ENCODE results near the gene SLC25A44.

Gene SLC25A44

GRCh38 chr1:156244126-156244525, 50.2 kb downstream of the SLC25A44 start:
- no peak for DNase-seq

DNA sequence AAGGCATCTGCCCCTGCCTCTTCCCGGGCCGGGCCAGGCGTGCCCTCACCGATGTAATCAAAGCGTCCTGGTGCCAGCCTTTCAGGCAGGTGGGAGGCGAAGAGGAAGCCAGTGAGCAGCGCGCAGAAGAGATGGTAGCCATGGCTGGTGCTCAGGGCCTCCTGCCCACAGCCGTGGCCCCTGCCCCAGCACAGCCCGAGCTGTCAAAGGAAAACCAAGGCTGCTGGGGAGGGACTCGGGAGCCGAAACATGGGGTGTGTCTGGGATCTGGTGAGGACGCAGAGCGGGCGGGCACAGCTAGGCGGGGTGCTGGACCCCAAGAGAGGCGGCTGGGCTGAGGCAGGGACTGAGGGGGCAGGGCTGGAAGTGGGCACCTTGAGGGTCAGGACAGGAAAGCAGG, 50.8 kb downstream of the SLC25A44 start:
- no peak for DNase-seq

- DNase-seq = peak; percentile 26
Observed at GRCh38 chr1:156245451-156246232, 51.7 kb downstream of the SLC25A44 start.

- no peak for DNase-seq
Observed at GRCh38 chr1:156246241-156246780, 52.4 kb downstream of the SLC25A44 start.

GRCh38 chr1:156246781-156247459, 53.0 kb downstream of the SLC25A44 start:
- no peak for DNase-seq

GRCh38 chr1:156247460-156248322, 53.8 kb downstream of the SLC25A44 start, which contains the start of gene PAQR6:
PAQR6 (minus strand) TSS chr1:156248056; CDS start chr1:156246731, 1,325 bp downstream.
- no peak for DNase-seq

DNA sequence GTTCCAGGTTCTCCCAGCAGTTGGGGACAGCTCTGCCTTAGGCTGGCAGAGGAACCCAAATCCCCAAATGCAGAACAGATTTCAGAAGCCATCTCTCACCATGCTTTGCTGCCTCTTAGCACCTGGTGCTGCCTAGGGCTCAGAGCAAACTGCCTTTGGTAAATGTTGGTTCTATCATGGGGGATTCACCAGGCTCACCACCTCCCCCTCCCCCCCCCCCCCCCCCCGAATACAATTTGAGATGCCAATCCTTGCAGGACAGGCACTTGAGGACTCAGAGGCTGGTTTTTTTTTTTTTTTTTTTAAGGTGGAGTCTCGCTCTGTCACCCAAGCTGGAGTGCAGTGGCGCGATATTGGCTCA, 54.4 kb downstream of the SLC25A44 start:
- no peak for DNase-seq

GRCh38 chr1:156249593-156249992, 55.7 kb downstream of the SLC25A44 start:
- no peak for DNase-seq

DNA sequence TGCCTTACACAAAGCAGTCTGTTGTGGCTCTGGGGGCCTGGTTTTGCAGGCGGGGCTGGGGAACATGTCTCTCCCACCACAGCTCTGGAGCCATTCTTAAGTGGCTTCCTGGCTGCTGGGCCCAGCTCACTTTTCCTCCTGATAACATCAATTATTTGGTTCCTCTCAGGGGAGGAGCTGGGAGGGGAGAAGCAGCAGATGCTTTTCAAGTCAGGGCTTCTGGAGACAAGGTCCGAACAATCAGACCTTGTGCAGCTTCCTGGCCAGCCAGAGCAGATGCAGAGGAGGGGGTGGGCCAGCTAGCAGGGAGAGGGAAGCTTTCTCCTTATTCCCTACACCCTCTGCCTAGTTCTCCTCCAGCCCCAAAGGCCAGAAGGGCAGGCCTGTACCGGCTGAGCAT, 57.6 kb downstream of the SLC25A44 start:
- DNase-seq = no peak

DNA sequence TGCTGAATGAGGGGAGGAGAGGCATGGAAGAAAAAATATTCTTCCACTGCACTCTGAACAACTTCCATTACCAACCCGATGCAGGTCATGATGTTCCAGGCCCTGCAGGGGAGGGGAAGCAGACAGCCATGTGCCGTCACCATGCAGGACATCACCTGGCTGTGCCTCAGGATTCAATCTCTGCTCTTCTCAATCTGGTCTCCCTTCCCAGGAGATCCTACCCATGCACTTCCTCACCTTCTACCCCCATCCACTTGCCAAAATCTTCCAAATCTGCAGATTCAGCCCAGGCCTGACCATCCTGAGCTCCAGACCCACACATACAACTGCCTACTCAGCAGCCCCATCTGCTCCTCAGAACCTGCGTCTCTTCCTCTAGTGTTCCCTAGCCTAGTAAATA, 59.7 kb downstream of the SLC25A44 start:
- DNase-seq = no peak

DNA sequence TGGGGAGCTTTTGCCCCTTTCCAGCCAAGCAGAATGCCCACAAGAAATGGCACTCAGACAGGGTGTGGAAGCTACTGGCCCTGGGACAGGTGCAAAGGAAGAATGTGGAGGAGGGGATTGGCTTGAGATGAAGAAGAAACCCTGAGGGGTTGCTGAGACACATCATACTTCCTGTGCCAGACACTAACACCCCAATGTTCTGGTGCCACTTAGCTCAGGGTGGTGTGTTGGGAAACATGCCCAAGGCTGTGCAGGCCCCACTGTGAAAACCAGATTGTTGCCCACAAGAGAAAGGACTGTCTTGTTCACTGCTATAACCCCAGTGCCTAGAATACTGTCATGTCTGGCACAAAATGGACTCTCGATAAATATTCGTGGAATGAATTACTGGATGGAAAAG, 63.8 kb downstream of the SLC25A44 start:
- DNase-seq = no peak

- DNase-seq = no peak
Observed at GRCh38 chr1:156258859-156259258, 65.0 kb downstream of the SLC25A44 start.

DNA sequence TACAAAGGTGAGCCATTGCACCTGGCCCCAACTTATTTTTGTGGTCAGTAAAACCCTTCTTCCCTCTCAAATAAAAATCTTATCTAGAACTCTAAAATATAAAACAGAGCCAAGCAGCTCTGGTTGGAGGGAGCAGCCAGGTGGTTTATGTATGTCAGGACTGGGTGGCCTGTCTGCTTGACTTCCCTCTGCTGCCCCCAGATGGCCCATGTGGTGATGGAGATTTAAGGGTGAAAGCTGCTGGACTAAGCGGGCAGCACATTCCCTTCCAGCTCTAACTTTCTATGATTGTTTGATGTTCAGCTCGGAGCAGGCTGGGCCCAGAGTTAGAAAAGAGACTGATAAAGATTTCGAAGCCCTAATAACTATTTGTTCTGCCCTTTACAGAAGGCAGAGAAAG, 65.9 kb downstream of the SLC25A44 start:
- no peak for DNase-seq

DNA sequence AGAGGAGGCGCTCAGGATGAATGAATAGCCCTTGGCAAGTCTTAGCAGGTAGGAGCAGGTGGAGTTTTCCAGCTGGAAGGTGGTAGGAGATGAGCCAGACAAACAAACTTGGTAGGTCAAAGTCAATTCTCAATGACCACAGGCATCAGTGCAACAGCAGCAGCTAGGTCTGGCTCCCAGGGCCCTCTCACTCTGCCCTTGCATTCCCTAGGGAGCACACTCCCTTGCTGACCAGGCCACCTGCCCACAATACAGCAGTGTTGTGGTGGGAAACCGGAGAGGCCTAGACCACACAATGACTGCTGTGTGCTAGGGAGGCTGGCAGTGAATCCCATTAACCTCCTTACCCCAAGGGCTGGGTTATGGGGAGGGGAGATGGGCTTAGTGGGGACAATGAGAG, 67.0 kb downstream of the SLC25A44 start:
- DNase-seq = no peak
